GM03348 (cell line): ENCODE data around the gene PHLDA2.

Experiments used
- DNase-seq: peaks from one replicate; pipeline ENCODE4 v3.0.0; 2012; ENCODE audit warnings: low spot score

Gene PHLDA2

DNA sequence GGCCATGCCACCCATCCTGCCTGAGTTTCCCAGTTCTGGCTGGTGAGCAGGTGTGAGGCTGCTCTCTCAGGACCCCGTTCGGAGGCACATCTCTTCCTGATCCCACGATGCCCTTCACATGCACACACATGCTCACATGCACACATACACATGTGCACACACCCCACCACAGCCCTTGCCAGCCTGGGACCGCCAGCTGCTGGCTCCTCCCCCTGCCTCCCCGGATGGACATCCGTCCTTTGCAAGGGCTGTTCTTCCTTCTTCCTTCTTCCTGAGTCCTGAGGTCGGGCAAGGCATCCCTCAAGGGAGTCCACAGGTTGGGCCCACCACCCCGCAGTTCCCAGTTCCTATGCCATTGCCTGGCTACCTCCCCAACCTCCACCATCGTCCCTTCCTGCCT is 33.2 kb downstream of the PHLDA2 start:
- no peak for DNase-seq

DNA sequence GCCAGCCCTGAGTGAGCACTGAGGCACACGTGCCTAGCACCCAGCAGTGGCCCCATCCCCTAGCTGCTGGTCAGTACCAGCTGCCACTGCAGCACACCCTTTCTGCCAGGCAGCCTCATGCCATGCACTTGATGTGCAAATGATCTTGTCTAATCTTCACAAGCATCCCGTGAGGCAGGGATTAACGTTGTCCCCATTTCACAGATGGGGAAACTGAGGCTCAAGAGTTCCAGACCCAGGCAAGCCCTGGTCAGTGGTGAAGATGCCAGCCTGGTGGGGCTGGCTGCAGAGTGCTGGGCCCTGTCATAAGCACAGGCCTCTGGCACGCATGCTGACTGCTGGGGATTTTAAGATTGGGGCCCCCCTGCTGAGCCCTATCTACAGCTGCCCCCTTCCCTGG is 35.3 kb downstream of the PHLDA2 start:
- DNase-seq = no peak

GRCh38 chr11:2892967-2893528 is 36.2 kb downstream of the PHLDA2 start:
- DNase-seq = no peak

- DNase-seq = peak; percentile 82
Observed at GRCh38 chr11:2892215-2892966, 36.8 kb downstream of the PHLDA2 start.

DNA sequence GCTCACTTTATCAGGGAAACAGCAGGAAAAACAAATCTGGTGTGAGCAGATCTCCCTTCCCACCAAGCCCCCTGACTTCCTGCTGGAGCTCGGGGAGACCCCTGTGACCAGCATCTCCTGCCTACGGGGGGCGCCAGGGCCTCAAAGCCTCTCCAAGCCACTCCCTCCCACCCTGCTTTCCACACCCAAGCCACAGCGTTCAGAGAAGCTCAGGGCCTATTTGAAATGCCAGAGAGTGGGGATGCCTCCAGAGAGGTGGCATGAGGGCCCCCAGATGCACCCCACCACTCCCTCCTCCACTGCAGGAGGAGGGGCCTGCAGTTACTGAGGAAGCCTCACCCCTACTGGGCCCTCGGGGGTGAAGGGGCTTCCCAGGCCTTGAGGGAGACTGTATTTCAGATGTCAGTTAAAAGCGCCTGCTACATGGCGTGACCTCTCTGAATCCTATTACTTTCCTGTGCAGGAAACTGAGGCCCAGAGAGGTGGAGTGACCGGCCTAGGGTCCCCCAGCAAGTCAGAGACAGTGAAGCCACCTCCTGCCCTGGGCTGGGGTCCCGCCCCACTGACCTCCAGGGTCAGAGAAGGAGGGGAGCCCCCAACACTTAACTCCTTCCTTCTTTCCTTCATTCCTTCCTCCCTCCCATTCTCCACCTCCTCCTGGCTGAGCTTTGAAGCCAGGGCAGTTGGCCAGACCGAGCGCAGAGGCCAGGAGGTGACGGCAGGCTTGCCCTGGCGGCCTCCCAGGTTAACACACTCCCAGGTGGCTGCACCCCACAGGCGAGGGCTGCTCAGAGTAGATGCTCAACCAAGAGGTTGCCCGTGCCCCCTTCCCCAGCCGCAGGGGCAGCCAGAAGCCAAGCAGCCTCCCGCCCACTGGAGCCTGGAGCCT is 37.6 kb downstream of the PHLDA2 start:
- DNase-seq = no peak

DNA sequence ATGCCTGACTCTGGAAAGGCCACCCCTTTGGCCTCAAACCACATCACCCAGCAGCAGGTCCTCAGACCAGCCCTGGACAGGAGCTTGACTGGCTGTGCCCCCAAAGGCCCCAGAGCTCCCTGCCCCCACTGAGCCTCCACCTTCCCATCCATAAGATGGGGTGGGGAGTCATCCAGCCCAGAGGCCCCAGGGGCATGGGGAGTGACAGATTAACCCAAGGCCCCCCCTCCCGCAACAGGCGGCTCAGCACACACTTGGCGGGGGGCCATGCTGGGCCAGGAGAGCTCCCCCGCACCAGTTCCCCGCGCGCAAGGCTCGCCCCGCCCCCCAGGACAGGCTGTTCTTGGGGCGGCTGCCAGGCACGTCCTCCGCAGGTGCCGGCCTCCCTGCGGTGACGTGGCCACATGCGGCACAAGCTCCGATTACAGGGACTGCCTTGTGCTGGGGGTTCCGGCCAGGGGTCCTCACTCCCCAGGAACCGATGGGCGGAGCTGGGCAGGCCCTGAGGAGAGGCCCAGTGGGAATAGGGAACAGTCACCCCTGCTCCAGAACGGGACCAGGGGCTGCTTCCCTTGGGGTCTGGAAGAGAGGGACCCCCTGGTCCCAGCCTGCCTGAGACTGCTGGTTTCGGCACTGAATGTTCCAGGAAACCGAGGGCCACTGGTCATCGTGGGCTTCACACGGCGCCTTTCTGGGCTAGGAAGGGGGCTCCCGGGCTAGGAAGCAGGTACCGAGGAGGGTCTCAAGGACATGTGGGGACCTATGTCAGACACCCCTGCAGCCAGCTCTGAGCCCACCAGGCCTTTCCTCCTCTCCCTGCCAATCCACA is 38.5 kb downstream of the PHLDA2 start:
- DNase-seq = no peak

DNA sequence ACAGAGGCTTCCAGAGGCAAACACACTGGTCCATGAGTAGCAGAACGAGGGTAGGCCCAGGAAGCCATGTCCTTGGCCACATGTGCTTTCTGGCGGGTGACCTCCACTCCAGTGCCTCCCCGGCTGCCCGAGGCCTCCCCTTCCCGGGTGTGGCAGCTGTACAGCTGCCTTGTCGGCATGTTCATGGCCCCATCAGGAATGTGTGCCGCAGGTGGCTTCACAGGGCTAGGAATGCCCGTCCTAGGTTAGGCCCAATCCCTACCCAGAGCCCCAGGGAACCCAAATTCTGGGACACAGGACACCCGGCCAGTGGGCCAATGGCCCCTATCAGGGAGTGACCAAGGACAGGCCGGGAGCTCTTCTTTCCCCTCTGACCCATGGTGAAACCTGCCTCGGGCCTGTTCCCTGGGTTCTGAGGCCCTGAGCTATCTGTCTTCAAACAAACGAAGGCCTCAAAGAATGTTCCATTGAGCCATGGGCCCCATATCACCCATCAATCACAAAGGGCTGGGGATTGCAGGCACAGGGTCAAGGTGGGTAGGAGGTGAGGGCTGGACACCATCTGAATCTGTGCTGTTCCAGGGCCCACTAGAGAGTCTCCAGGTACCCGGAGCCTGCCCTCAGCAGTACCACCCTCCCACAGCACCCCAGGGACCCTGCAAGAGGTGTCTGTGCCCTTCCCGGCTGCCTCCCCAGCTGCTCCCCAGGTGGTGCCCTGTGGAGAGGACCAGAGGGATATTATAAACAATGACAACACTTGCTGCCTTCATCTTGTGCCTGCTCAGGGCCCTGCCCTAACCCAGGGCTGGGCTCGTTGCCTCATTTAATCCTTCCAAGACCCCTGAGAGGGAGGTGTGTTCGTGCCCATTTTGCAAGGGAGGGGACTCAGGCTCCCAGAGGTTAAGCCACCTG is 39.6 kb downstream of the PHLDA2 start:
- no peak for DNase-seq

DNA sequence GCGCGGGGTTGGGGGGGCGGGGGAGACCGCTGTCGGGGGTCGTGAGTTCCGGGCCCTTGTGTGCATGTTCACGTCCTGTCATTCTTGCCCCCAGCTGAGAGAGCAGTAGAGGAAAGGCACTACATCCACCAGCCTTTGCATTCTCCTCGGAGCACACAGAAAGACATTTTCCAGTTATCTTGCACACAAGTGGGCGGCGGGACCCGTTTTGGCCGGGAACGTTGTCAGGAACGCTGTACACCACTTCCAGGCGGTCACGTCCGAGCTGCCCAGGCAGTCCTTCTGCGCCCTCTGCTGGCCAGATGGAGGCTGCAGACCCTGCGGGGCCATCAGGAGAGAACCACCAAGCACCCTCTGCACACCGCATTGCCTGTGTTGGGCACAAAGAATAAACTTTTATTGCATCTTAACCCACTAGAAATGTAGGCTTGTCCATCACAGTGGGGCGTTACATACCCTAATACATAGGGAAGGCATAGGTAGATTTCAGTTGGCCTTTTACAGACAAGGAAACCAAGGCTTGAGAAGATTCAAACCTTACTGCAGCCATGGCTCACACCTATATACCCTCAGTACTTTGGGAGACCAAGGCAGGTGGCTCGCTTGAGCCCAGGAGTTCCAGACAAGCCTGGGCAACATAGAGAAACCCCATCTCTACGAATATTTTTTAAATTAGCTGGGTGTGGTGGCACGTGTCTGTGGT is 40.8 kb downstream of the PHLDA2 start:
- peak; percentile 93 for DNase-seq

DNA sequence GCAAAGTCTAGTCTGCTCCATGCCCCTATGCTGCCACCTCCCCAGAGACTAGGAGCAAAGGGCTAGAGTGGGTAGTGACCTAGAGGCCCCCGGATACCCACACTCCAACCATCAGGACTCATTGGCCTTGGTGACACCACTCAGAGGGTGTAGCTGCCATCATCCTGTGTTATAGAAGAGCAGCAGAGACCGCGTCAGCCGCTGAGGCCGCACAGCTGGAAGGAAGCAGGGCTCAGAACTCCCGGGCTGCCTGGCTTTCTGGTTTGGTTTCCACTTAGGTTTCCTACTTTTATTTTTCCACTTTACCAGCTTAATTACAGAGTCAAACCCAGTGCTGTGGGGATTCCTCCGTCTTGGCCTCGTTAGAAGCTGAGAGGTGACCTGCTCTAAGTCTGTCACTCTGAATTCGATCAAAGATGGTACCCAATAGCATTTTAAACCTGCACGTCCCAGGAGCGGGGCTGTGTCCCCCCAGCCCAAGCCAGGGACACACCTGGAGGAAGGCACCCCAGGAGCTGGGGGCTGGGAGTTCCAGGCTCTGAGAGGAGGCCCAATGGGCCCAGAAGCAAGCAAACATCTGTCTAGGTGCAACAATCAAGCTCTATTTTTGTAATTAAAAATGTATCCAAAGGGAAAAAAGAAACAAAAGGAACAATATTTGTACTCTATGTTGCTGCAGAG is 41.6 kb downstream of the PHLDA2 start:
- DNase-seq = no peak

GRCh38 chr11:2886936-2887335 is 42.3 kb downstream of the PHLDA2 start:
- no peak for DNase-seq

DNA sequence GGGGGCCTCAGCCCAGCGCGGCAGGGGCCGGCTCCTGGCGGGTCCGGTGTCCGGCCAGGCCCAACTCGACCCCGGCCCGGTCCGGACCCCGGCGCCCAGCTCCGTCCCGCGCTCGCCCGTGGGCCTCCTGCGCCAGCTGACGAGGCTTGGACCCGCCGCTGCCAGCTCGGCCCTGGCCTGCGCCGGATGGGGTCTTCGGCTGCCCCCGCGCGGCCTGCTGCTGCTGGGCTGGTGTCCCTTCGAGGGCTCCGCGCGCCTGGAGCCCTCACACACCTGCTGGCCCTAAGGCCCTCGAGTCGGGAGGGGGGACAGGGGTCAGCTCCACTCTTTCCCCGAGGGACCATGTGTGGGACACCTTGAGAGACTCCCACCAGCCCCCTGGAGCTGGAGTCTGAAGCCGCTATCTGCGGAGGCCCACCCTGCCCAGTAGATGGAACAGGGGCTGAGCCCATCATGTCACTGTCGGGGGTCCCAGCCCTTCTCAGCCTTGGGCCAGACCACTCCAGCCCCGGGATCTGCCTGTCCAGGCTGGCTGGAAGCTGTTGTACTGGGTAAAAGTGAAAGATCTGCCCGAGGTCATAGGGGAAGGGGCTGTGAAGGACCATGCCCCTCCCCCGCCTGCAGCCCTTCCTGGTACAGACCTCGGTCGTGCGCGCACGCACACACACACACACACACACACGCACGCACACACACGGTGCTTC is 42.9 kb downstream of the PHLDA2 start:
- peak; percentile 52 for DNase-seq

DNA sequence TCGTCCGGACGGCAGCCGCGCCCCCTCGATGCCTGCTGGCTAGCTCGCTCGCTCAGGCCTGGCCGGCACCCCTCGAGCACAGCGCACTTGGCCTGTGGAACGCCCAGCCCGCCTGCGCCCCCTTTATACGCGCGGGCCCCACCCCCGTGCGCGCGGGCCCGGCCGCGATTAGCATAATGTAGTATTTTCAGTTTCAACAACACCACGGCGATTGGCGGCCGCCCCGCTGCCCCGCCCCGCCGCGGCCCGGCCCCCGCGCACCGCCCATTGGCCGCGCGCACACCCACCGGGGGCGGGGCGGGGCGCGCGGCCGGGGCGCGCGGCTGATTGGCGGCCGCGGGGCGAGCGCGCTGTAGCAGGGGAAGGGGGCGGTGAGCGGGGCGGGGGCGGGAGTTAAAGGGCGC is 43.5 kb downstream of the PHLDA2 start, which contains the start of gene CDKN1C:
CDKN1C (minus strand) TSS at position 98 of the 404 bp plus-strand sequence. CDS start 319 bp downstream, outside the sequence.
- peak; percentile 97 for DNase-seq

- DNase-seq = peak; percentile 76
Observed at GRCh38 chr11:2885017-2885677, 44.1 kb downstream of the PHLDA2 start.

DNA sequence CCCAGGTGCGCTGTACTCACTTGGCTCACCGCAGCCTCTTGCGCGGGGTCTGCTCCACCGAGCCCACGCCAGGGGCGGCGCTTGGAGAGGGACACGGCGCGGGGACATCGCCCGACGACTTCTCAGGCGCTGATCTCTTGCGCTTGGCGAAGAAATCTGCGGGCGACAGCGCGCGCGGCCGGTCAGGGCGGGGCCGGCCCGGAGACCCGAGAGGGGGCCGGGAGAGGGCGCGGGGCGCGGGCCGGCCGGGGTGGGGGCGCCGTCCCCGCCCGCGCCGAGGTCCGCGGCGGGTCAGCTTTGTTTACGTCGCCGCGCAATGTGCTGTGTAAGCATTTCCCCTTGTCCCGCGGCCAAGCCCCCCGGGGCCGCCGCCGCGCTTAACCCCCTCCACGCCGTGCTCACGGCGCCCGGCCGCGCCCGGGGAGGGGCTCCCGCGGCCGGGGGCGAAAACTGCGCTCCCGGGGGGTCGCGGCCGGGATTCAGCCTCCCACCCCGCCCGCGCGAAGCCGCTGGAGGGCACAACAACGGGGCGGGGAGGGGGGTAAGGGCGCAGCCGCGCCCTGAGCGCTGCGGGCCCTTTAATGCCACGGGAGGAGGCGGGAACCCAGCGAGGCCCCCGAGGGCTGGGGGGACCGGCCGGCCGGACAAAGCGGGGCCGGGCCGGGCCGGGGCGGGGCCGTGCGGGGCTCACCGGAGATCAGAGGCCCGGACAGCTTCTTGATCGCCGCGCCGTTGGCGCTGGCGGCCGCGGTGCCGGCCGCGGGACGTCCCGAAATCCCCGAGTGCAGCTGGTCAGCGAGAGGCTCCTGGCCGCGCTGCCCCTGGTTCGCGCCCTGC is 45.0 kb downstream of the PHLDA2 start:
- DNase-seq = peak; percentile 63

DNA sequence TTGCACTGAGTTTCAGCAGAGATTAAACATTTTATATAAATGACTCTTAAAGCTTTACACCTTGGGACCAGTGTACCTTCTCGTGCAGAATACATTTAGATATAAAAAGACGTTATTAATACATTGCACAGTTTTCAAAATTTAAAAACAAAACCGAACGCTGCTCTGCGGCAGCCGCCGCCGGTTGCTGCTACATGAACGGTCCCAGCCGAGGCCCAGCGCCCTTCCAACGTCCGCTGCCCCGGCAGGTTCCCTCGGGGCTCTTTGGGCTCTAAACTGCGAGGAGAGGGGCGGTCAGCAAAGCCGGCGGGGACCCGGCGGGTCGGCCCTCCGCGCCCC is 45.6 kb downstream of the PHLDA2 start:
- DNase-seq = no peak

GRCh38 chr11:2882396-2883110 is 46.7 kb downstream of the PHLDA2 start:
- no peak for DNase-seq

GRCh38 chr11:2881981-2882375 is 47.2 kb downstream of the PHLDA2 start:
- no peak for DNase-seq
